Measurements from ENCODE around the gene ZEB2.
A peak's percentile ranks its signal among the peaks of the same experiment; 100 is the strongest.

Gene ZEB2

DNA sequence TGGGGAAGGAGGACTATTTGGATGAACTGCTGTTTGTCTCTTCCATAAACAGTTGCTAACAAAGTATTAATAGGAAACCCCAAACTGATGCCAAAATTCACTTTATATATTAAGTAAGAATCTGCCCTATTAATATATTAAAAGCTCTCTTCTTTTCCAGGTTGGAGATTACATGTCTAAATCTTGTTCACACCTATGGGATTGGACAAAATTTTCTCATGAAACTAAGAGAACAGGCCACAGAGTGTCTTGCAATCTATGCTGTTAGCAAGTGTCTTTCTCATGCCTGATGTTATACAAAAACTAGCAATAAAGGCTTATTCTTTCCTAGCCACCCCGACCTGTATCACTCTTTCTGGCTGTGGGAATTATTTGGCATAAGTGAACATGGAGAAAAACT, 18.3 kb downstream of the ZEB2 start:
- peaks cover 46% of the 10 kb centered on the region for H3K4me1 ChIP-seq (ENCODE audit: control insufficient read depth, insufficient read depth, low read length)
- H3K9ac ChIP-seq (ENCODE audit: low read depth, low read length) = no peak overlapping the region
- peaks cover 16% of the 10 kb centered on the region for H3K36me3 ChIP-seq (ENCODE audit: insufficient read depth, low read length)
- no peak overlapping the region for H3K4me3 ChIP-seq (ENCODE audit: low read length)
- H3K4me2 ChIP-seq (ENCODE audit: low read length) = no peak overlapping the region
- no peaks in the 10 kb centered on the region for H3K27me3 ChIP-seq (ENCODE audit: control insufficient read depth, insufficient read depth, low read length)
- no peaks in the 10 kb centered on the region for H3K9me3 ChIP-seq (replicated peaks; ENCODE audit: low read length)

GRCh38 chr2:144501118-144501517, 18.8 kb downstream of the ZEB2 start:
- Histone ChIP-seq H3K27me3 (ENCODE audit: control insufficient read depth, insufficient read depth, low read length) (no peaks in the 10 kb centered on the region), H3K4me2 (ENCODE audit: low read length) (no peak overlapping the region), H3K9ac (ENCODE audit: low read depth, low read length) (no peak overlapping the region), H3K4me3 (ENCODE audit: low read length) (no peak overlapping the region), H3K9me3 (replicated peaks; ENCODE audit: low read length) (no peaks in the 10 kb centered on the region), H3K36me3 (ENCODE audit: insufficient read depth, low read length) (peaks cover 16% of the 10 kb centered on the region), H3K4me1 (ENCODE audit: control insufficient read depth, insufficient read depth, low read length) (peaks cover 46% of the 10 kb centered on the region)

- Histone ChIP-seq H3K4me1 (ENCODE audit: control insufficient read depth, insufficient read depth, low read length) (peaks cover 46% of the 10 kb centered on the region), H3K4me2 (ENCODE audit: low read length) (no peak overlapping the region), H3K27me3 (ENCODE audit: control insufficient read depth, insufficient read depth, low read length) (no peaks in the 10 kb centered on the region), H3K36me3 (ENCODE audit: insufficient read depth, low read length) (peaks cover 16% of the 10 kb centered on the region), H3K9me3 (replicated peaks; ENCODE audit: low read length) (no peaks in the 10 kb centered on the region), H3K9ac (ENCODE audit: low read depth, low read length) (no peak overlapping the region), H3K4me3 (ENCODE audit: low read length) (no peak overlapping the region)
Observed at GRCh38 chr2:144500563-144500962, 19.4 kb downstream of the ZEB2 start.

DNA sequence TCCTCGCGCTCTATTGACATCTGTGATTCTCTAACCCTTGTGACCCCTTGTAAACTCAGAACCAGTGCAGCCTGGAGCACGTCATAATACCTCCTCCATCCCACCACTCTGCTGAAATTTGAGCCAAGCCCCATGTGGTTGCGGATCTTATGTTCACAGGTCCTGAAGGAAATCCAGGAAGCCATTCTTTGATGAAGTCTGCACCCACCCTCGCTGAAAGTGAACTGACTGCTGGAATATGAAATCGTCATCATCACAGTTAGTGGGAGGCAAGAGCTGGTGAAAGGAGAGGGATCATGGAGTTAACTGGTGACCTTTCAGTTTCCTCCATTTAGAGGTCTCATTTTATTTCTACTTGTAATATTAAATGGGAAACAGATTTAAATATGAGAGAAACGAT, 21.6 kb downstream of the ZEB2 start:
- Histone ChIP-seq H3K4me1 (ENCODE audit: control insufficient read depth, insufficient read depth, low read length) (peaks cover 36% of the 10 kb centered on the region), H3K36me3 (ENCODE audit: insufficient read depth, low read length) (peaks cover 11% of the 10 kb centered on the region), H3K9ac (ENCODE audit: low read depth, low read length) (no peak overlapping the region), H3K27me3 (ENCODE audit: control insufficient read depth, insufficient read depth, low read length) (no peaks in the 10 kb centered on the region), H3K9me3 (replicated peaks; ENCODE audit: low read length) (no peaks in the 10 kb centered on the region), H3K4me3 (ENCODE audit: low read length) (no peak overlapping the region), H3K4me2 (ENCODE audit: low read length) (no peak overlapping the region)

- Histone ChIP-seq H3K4me1 (ENCODE audit: control insufficient read depth, insufficient read depth, low read length) (peaks cover 37% of the 10 kb centered on the region), H3K36me3 (ENCODE audit: insufficient read depth, low read length) (peaks cover 11% of the 10 kb centered on the region), H3K9ac (ENCODE audit: low read depth, low read length) (no peak overlapping the region), H3K4me3 (ENCODE audit: low read length) (no peak overlapping the region), H3K9me3 (replicated peaks; ENCODE audit: low read length) (no peaks in the 10 kb centered on the region), H3K27me3 (ENCODE audit: control insufficient read depth, insufficient read depth, low read length) (no peaks in the 10 kb centered on the region), H3K4me2 (ENCODE audit: low read length) (no peak overlapping the region)
Observed at GRCh38 chr2:144496977-144497598, 22.8 kb downstream of the ZEB2 start.

DNA sequence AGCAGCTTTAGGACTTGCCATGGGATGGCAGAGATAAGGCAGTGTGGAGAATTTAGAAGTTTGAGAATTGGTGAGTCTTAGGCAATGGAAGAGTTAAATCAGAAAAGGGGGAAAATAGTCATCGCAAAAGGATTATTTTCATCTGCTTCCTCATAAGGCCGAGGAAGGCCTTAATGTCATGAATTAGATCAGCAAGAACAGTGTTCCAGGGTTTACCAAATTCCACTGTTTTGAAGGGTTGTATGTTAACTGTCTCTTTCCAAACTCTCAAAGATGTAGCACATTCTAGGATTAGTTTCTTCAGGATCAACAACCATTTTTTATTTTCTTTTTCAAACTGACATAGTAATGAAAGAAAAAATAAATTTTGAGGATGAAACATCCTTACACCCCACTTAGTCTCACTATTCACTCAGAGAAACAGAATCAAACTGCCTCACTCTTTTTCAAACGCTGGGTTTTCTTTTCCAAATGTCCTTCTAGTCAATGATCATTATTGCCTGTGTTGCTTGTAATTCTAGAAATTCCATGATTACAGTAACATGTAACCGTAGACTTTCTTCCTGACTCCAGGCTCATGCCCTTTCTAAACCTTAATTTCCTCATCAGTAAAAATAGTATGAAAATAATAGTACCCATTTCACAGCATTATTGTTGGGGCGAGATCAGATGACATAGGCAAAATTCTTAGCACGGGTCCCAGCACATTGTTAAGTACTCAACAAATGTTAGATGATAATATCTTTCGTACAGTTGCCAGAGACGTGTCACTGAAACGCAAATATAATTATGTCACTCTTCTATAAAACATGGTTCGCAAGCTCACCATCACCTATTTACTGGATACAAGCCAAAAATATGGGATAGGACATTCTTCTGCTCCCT, 23.6 kb downstream of the ZEB2 start:
- Histone ChIP-seq H3K4me2 (ENCODE audit: low read length) (peak overlapping the region; percentile 54), H3K4me3 (ENCODE audit: low read length) (no peak overlapping the region), H3K9me3 (replicated peaks; ENCODE audit: low read length) (no peaks in the 10 kb centered on the region), H3K36me3 (ENCODE audit: insufficient read depth, low read length) (peaks cover 11% of the 10 kb centered on the region), H3K4me1 (ENCODE audit: control insufficient read depth, insufficient read depth, low read length) (peaks cover 36% of the 10 kb centered on the region), H3K27me3 (ENCODE audit: control insufficient read depth, insufficient read depth, low read length) (no peaks in the 10 kb centered on the region), H3K9ac (ENCODE audit: low read depth, low read length) (no peak overlapping the region)

GRCh38 chr2:144495227-144496091, 24.5 kb downstream of the ZEB2 start:
- Histone ChIP-seq H3K4me3 (ENCODE audit: low read length) (no peak overlapping the region), H3K27me3 (ENCODE audit: control insufficient read depth, insufficient read depth, low read length) (no peaks in the 10 kb centered on the region), H3K9me3 (replicated peaks; ENCODE audit: low read length) (no peaks in the 10 kb centered on the region), H3K9ac (ENCODE audit: low read depth, low read length) (peak overlapping the region; percentile 16), H3K36me3 (ENCODE audit: insufficient read depth, low read length) (peaks cover 11% of the 10 kb centered on the region), H3K4me1 (ENCODE audit: control insufficient read depth, insufficient read depth, low read length) (peaks cover 33% of the 10 kb centered on the region), H3K4me2 (ENCODE audit: low read length) (peak overlapping the region; percentile 54)

- Histone ChIP-seq H3K27me3 (ENCODE audit: control insufficient read depth, insufficient read depth, low read length) (no peaks in the 10 kb centered on the region), H3K36me3 (ENCODE audit: insufficient read depth, low read length) (peaks cover 13% of the 10 kb centered on the region), H3K4me3 (ENCODE audit: low read length) (no peak overlapping the region), H3K9ac (ENCODE audit: low read depth, low read length) (no peak overlapping the region), H3K4me1 (ENCODE audit: control insufficient read depth, insufficient read depth, low read length) (peaks cover 33% of the 10 kb centered on the region), H3K4me2 (ENCODE audit: low read length) (no peak overlapping the region), H3K9me3 (replicated peaks; ENCODE audit: low read length) (no peaks in the 10 kb centered on the region)
Observed at GRCh38 chr2:144493027-144493809, 26.7 kb downstream of the ZEB2 start.

DNA sequence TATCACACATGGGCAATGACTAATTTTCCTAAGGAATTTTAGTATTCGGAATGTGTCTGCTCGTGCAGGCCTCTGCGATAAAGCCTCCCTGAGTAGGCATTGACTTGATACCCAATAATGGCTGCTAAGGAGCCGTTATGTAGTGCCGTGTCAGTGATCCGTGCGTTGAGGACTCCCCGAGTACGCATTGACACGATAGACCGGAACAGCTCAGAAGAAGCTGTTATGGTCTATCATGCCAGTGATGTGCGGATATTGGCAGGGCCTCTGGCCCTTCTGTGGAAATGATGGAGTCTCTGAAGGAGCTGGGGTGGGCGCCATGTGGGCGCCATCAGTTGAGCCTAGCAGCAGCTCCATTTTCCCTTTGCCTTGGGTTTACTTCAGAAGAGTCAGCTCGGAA, 29.1 kb downstream of the ZEB2 start:
- Histone ChIP-seq H3K36me3 (ENCODE audit: insufficient read depth, low read length) (peaks cover 11% of the 10 kb centered on the region), H3K4me3 (ENCODE audit: low read length) (no peak overlapping the region), H3K27me3 (ENCODE audit: control insufficient read depth, insufficient read depth, low read length) (no peaks in the 10 kb centered on the region), H3K9me3 (replicated peaks; ENCODE audit: low read length) (no peaks in the 10 kb centered on the region), H3K4me2 (ENCODE audit: low read length) (no peak overlapping the region), H3K4me1 (ENCODE audit: control insufficient read depth, insufficient read depth, low read length) (peaks cover 20% of the 10 kb centered on the region), H3K9ac (ENCODE audit: low read depth, low read length) (no peak overlapping the region)

- Histone ChIP-seq H3K4me2 (ENCODE audit: low read length) (no peak overlapping the region), H3K36me3 (ENCODE audit: insufficient read depth, low read length) (peaks cover 11% of the 10 kb centered on the region), H3K4me3 (ENCODE audit: low read length) (no peak overlapping the region), H3K9ac (ENCODE audit: low read depth, low read length) (no peak overlapping the region), H3K4me1 (ENCODE audit: control insufficient read depth, insufficient read depth, low read length) (peaks cover 11% of the 10 kb centered on the region), H3K9me3 (replicated peaks; ENCODE audit: low read length) (no peaks in the 10 kb centered on the region), H3K27me3 (ENCODE audit: control insufficient read depth, insufficient read depth, low read length) (no peaks in the 10 kb centered on the region)
Observed at GRCh38 chr2:144490017-144490416, 29.9 kb downstream of the ZEB2 start.
